ENCODE measurements around the gene NR3C2. TPM values are rescaled to one million over a fixed set of nuclear protein-coding genes. Genes with fewer than 3 reads are reported as not detected.

Gene NR3C2
- total and polyA plus RNA-seq, 12 donors: 2.2 to 28.6 (median 23.3) TPM

DNA sequence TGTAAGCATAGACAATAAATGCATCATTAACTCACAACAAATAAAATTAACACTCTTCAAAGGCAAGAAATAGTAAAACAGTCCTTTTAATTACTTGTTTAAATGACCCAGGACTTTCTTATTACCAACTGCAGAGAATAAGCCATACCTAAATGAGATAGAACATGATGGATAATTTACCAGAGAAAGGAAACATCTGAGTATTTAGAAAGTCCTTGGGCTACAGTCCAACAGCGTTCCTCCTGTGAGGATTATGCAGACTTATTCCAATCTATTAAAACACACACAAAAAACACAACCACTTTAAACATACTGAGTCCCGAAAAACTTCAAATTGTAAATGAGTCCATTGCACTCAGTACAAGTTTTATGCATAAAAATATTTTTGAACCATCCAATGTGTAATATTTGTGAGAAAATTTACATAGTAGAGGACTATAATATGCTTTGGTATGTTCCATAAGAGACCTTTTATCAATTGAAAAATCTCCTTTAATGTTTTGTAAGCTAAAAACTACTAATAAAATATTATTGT lies 129.2 kb downstream of the NR3C2 start:
- H3K27ac ChIP-seq: no peak overlapping the region
- intact Hi-C loops (cut with DNase I): no loop called here
- DNase-seq (no peak), ATAC-seq (no peak)
- no peaks in the 10 kb centered on the region for H3K36me3 ChIP-seq
- TF ChIP-seq CTCF (IDR thresholded peaks at IDR 0.05): no peak
- H3K27me3 ChIP-seq: no peaks in the 10 kb centered on the region
- no peaks in the 10 kb centered on the region for H3K9me3 ChIP-seq
- 43 to 57% methylated on average over 2 of the region's 2 CpGs for WGBS, 2 donors
- no peak overlapping the region for H3K4me3 ChIP-seq
- H3K4me1 ChIP-seq: peaks cover 0 to 45% (median 13%) of the 10 kb centered on the region in 9 donors

GRCh38 chr4:148311526-148311925 lies 130.7 kb downstream of the NR3C2 start:
- no peak for TF ChIP-seq CTCF (IDR thresholded peaks at IDR 0.05)
- no peak for DNase-seq
- peaks cover 0 to 57% (median 13%) of the 10 kb centered on the region in 9 donors for H3K4me1 ChIP-seq
- peak in 2 of 8 donors; percentile 16 to 60 for ATAC-seq
- no peak overlapping the region for H3K4me3 ChIP-seq
- intact Hi-C loops (cut with DNase I): no loop called here
- no peaks in the 10 kb centered on the region for H3K9me3 ChIP-seq
- H3K36me3 ChIP-seq: no peaks in the 10 kb centered on the region
- H3K27ac ChIP-seq: no peak overlapping the region
- H3K27me3 ChIP-seq: no peaks in the 10 kb centered on the region

DNA sequence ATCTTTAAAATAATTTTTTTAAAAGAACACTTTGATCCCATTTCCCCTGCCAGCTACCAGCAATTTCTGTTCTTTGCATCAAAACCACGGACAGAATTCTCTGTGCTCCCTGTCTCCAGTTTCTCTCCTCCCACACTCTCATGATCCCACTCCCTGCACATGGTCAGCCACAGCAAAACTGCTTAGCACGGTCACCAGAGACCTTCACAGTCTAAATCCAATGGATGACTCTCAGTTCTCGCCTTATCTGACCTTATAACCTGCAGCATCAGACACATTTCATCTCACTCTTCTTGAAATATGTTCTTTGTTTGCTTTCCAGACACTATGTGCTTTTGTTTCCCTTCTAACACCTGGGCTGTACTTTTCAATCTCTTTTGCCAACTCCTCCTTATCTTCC lies 131.5 kb downstream of the NR3C2 start:
- H3K27me3 ChIP-seq: no peaks in the 10 kb centered on the region
- H3K27ac ChIP-seq: no peak overlapping the region
- TF ChIP-seq CTCF (IDR thresholded peaks at IDR 0.05): no peak
- intact Hi-C loops (cut with DNase I): no loop called here
- peaks cover 0 to 64% (median 17%) of the 10 kb centered on the region in 9 donors for H3K4me1 ChIP-seq
- ATAC-seq (no peak), DNase-seq (no peak)
- 70 to 76% methylated on average over 3 of the region's 3 CpGs for WGBS, 2 donors
- H3K9me3 ChIP-seq: no peaks in the 10 kb centered on the region
- no peaks in the 10 kb centered on the region for H3K36me3 ChIP-seq
- no peak overlapping the region for H3K4me3 ChIP-seq

- Histone ChIP-seq H3K27me3 (no peaks in the 10 kb centered on the region), H3K9me3 (peaks cover 0 to 9% (median 0%) of the 10 kb centered on the region in 11 donors), H3K27ac (no peak overlapping the region), H3K4me1 (peaks cover 0 to 32% (median 11%) of the 10 kb centered on the region in 9 donors), H3K4me3 (no peak overlapping the region), H3K36me3 (no peaks in the 10 kb centered on the region)
- intact Hi-C loops (cut with DNase I): no loop called here
- WGBS, 2 donors: 35 to 64% methylated on average over 3 of the region's 3 CpGs
- ATAC-seq: no peak
- no peak for TF ChIP-seq CTCF (IDR thresholded peaks at IDR 0.05)
- no peak for DNase-seq
These were observed 136.5 kb downstream of the NR3C2 start for GRCh38 chr4:148305751-148306150.

Data from heart right ventricle (tissue), 16 donors.